Measurements from ENCODE around the gene TMEM183A.

- TF ChIP-seq CTCF (IDR thresholded peaks at IDR 0.05) (no peak), POLR2A (IDR thresholded peaks at IDR 0.05) (no peak), POLR2AphosphoS5 (IDR thresholded peaks at IDR 0.05) (no peak)
Observed at GRCh38 chr1:203034422-203035110, 27.4 kb downstream of the TMEM183A start.

Measured in sigmoid colon (tissue), 4 donors.